ENCODE data around the gene SV2C.
"Not testable (repeated sequence)": the region's sequence is repeated elsewhere in the genome, so short reads cannot be mapped to it uniquely, and the experiment has no call there.

SV2C gene

DNA sequence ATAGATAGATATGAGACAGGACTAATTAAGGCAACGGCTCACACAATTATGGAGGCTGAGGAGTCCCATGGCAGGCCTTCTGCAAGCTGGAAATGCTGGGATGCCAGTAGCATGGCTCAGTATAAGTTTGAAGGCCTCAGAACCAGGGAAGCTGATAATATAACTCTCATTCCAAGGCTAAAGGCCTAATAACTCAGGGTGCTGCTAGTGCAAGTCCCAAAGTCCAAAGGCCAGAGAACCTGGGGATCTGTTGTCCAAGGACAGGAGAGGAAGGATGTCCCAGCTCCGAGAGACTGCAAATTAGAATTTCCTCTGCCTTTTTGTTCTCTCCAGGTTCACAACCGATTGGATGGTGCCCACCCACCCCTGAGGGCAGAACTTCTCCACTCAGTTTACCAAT, 114.5 kb downstream of the SV2C start:
- in situ Hi-C loops (cut with MboI; ENCODE audit: low sequenced_read_pairs), result no loop called here

GRCh38 chr5:76199336-76200318, 116.4 kb downstream of the SV2C start:
- in situ Hi-C loops (cut with MboI; ENCODE audit: low sequenced_read_pairs), result no loop called here

- in situ Hi-C loops (cut with MboI; ENCODE audit: low sequenced_read_pairs), result no loop called here
Observed at GRCh38 chr5:76202182-76202581, 119.0 kb downstream of the SV2C start.

DNA sequence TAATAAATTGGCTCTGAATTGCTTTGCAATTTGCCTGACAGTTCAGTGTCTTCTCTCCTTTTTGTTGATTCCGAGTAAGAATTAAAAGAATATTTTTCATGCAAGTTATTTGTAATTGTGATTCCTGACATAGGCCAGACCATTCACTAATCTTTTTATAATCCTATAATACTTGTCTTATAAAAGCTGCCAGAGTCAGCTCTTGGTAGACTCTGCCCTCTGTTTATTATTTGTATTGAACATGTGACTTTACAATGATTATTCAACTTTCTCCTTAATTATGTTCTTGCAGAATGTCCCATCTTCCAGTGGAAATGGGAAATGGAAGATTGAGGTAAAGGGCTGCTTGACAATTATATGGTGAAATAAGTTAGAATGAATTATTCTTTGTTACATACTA, 121.0 kb downstream of the SV2C start:
- in situ Hi-C loops (cut with MboI; ENCODE audit: low sequenced_read_pairs), result no loop called here

- in situ Hi-C loops (cut with MboI; ENCODE audit: low sequenced_read_pairs), result no loop called here
Observed at GRCh38 chr5:76204713-76205112, 121.5 kb downstream of the SV2C start.

- in situ Hi-C loops (cut with MboI; ENCODE audit: low sequenced_read_pairs), result no loop called here
Observed at GRCh38 chr5:76207120-76207519, 123.9 kb downstream of the SV2C start.

GRCh38 chr5:76209297-76209696, 126.1 kb downstream of the SV2C start:
- in situ Hi-C loops (cut with MboI; ENCODE audit: low sequenced_read_pairs), result no loop called here

DNA sequence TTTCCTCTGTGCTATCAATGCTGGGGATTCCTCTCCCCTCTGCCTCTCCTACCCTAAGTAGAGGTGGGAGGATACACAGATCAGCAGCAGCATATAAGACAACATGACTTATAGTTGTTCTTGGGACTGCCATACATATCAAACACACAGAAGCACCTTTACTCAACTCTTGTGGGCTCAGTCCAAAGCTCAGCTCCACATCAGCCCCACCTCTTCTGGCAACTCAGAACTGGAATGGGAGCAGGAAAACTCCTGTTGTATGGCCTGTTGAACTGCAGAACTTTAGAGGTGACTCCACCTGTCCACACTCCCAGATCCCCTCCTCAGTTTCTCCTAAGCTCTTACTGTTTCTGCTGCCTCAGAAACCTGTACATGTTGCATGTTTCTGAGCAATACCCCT, 127.8 kb downstream of the SV2C start:
- in situ Hi-C loops (cut with MboI; ENCODE audit: low sequenced_read_pairs), result no loop called here

DNA sequence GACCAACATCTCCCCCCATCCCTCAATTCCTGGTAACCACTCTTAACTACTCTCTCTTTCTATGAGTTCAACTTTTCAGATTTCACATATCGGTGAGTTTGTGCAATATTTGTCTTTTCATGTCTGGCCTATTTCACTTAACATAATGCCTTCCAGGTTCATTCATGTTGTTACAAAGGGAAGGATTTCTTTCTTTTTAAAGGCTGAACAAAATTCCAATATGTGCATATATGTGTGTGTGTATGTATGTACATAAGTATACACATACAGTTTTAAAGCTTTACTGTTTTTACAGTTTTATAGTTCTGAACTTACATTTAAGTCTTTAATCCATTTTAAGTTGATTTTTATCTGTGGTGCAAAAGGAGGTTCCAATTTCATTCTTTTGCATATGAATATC, 130.7 kb downstream of the SV2C start:
- in situ Hi-C loops (cut with MboI; ENCODE audit: low sequenced_read_pairs), result no loop called here

DNA sequence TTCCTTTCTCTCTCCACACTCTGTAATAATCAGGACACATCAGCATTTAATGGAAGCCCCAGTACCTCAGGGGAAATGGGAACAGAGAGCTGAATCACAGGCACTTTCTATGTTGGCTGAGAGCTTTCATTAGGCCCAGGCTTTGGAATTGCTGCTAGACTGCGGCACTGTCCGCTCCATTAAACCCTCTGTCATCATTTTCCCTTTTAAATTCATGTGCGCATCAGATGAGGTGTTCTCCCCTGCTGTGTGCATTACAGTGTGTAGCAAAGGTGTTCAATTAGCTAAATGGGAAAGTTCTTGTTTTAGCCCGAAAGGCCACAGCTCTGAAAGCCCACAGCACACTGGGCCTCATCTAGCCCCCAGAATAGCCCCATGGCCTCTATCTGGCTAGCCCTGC, 133.6 kb downstream of the SV2C start:
- in situ Hi-C loops (cut with MboI; ENCODE audit: low sequenced_read_pairs), result no loop called here

DNA sequence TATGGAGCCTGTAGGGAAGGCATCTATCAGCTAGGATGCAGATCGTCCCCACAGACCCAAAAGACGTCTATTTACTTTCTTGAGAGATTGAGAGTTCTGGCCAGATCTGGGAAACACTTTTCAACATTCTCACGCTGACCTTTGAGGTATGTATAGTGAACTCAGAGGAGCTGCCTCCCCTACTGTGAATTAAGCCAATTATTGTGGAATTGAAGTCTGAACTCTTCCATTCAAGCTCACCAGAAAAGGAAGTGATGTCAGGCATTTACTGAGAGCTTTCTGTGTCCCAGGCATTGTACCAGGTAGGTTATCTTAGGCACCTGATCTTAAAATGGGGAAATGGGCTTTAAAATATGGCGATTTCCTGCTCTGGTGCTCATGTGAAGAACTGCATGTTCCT, 136.5 kb downstream of the SV2C start:
- in situ Hi-C loops (cut with MboI; ENCODE audit: low sequenced_read_pairs), result no loop called here

GRCh38 chr5:76221311-76221710, 138.1 kb downstream of the SV2C start:
- in situ Hi-C loops (cut with MboI; ENCODE audit: low sequenced_read_pairs), result no loop called here

DNA sequence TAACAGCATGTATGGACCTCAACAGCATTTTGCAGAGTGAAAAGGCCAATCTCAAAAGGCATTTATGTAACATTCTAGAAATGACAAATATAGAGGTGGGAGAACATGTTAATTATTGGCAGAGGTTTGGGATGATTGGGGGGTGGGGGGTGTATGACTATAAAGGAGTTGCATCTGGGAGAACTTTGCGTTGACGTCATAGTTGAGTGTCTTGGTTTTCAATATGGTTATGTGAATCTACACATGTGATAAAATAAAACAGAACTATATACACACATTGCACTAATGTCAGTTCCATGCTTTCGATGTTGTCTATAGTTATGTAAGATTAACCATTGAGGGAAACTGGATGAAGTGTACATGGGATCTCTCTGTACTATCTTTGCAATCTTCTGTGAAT, 139.1 kb downstream of the SV2C start:
- in situ Hi-C loops (cut with MboI; ENCODE audit: low sequenced_read_pairs), result no loop called here

- in situ Hi-C loops (cut with MboI; ENCODE audit: low sequenced_read_pairs), result no loop called here
Observed at GRCh38 chr5:76223696-76224095, 140.5 kb downstream of the SV2C start.

GRCh38 chr5:76224898-76225297, 141.7 kb downstream of the SV2C start:
- in situ Hi-C loops (cut with MboI; ENCODE audit: low sequenced_read_pairs), result no loop called here

- in situ Hi-C loops (cut with MboI; ENCODE audit: low sequenced_read_pairs), result no loop called here
Observed at GRCh38 chr5:76225336-76225735, 142.2 kb downstream of the SV2C start.

DNA sequence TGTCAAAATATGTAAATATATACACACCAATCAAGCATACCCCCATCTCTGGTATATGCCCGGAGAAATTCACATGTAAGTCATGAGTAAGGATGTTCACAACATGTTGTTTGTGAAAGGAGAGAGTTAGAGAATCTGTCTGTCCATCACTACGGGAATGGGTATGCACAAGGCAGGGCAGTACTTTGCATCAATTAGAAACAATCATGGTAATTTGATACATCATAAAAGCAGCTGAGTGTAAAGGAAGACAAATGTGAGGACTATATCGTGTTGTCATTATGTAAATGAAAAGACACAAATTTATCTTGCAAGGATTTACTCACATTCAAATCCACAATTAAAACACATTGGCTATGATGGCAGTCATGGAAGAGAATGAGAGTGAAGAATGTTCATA, 146.7 kb downstream of the SV2C start:
- in situ Hi-C loops (cut with MboI; ENCODE audit: low sequenced_read_pairs), result no loop called here

DNA sequence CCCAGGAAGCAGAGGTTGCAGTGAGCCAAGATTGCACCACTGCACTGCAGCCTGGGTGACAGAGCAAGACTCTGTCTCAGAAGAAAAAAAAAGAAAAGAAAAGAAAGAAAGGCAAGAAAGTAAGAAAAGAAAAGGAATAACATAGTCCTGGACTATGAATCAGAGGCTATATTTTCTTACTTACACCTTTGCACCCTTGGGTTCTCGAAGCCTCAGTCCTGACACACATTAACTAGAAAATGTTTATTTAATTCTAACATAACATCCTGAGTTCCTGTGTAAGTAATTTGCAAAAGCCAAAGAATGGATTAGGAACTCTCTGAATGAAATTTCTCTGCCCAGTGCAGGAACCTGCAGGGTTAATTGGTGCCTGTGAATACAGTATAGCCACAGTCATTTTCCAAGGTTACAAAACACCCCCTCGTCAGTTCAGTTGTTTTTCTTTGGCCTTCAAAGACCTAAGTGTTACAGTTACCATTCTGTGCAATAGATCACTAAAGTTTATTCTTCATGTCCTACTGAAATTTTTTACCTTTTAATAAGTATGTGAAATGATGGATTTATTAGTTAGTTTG, 147.6 kb downstream of the SV2C start:
- in situ Hi-C loops (cut with MboI; ENCODE audit: low sequenced_read_pairs), result no loop called here

GRCh38 chr5:76234665-76235064, 151.5 kb downstream of the SV2C start:
- in situ Hi-C loops (cut with MboI; ENCODE audit: low sequenced_read_pairs), result no loop called here

GRCh38 chr5:76236684-76237083, 153.5 kb downstream of the SV2C start:
- in situ Hi-C loops (cut with MboI; ENCODE audit: low sequenced_read_pairs), result no loop called here

DNA sequence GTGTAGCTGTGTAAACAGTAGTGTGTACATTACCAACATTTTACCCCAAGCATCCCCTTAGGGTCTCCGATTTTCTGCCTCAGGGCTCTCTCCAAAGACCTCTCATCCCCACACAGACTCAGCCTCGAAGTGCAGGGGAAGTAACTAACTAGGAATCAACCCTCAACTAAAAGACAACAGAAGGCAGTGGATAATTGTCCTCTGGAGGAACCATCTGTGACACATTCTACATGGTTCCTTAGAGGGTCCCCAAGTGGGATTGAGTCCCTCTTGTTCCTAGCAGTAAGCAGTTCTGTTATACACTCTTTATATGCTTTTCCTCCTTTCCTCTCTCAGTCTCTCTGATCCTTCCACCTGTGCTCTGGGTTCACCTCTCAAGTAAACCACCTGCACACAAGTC, 157.2 kb downstream of the SV2C start:
- in situ Hi-C loops (cut with MboI; ENCODE audit: low sequenced_read_pairs), result no loop called here

GRCh38 chr5:76242155-76242554, 159.0 kb downstream of the SV2C start:
- in situ Hi-C loops (cut with MboI; ENCODE audit: low sequenced_read_pairs), result not testable (repeated sequence)

Measured in HL-60/S4 (cell line).